ENCODE results near the gene PLP1.

- TF ChIP-seq POLR2AphosphoS5 (IDR thresholded peaks at IDR 0.05; ENCODE audit: borderline replicate concordance, low read depth, low read length): no peak
- no peak for TF ChIP-seq EZH2 (IDR thresholded peaks at IDR 0.05)
- TF ChIP-seq FOXP2 (optimal IDR thresholded peaks at IDR 0.05; ENCODE audit: control extremely low read depth, extremely low read length, insufficient read depth): no peak
These were observed 55.3 kb downstream of the PLP1 start, which contains the start of gene RAB9B for GRCh38 chrX:103831803-103832544.

All from SK-N-MC (cell line).